Testis (tissue), 3 donors: Measurements from ENCODE around the gene OTULINL. TPM values are rescaled to one million over a fixed set of nuclear protein-coding genes. Genes with fewer than 3 reads are reported as not detected.

Experiments
- DNase-seq: peaks from one replicate; pipeline ENCODE4 v3.0.0-alpha.2; 2019
- H3K27ac ChIP-seq, 2 donors: fragments of 200-600 bp; sonication (generic); one replicate each; pipeline ENCODE4 v1.5.1; 2019
- H3K27me3 ChIP-seq: fragments of 200-600 bp; sonication (generic); one replicate; pipeline ENCODE4 v1.5.1; 2019
- H3K36me3 ChIP-seq: fragments of 200-600 bp; sonication (generic); one replicate; pipeline ENCODE4 v1.5.1; 2017; ENCODE audit warnings: low read depth; ENCODE audit errors: missing control alignments
- H3K4me1 ChIP-seq: fragments of 200-600 bp; sonication (generic); one replicate; pipeline ENCODE4 v1.5.1; 2019
- H3K4me3 ChIP-seq, 2 donors: fragments of 200-600 bp; sonication (generic); one replicate each; pipeline ENCODE4 v1.5.1; 2017 to 2019
- H3K9me3 ChIP-seq: fragments of 200-600 bp; sonication (generic); one replicate; pipeline ENCODE4 v1.5.1; 2017
- CTCF ChIP-seq, 3 experiments: fragments of 450-650 bp in 2 of 3; fragments of 200-600 bp in 1 of 3; sonication (generic) in 1 of 3; IDR thresholded peaks; one replicate each; pipeline ENCODE4 v1.5.1; 2016 to 2019; ENCODE audit warnings: antibody characterized with exemption in 3 of 3, mild to moderate bottlenecking in 2 of 3, moderate library complexity in 1 of 3
- POLR2A ChIP-seq: fragments of 450-650 bp; IDR thresholded peaks from one replicate; pipeline ENCODE4 v1.6.1; 2017; ENCODE audit warnings: antibody characterized with exemption, mild to moderate bottlenecking, moderate library complexity
- WGBS, 2 donors: methylation state at CpG; one replicate each; pipeline ENCODE4 v1.1.5; 2018; 5-methylcytosine and 5-hydroxymethylcytosine counted together
- intact Hi-C: fragments of 100-400 bp; cut with DNase I; formaldehyde crosslinking; loops from one replicate; pipeline ENCODE4 v1.15.1; 2023; ENCODE audit warnings: low total_unique reads
- polyA plus RNA-seq: library from polyadenylated mRNA; stranded (reverse); fragments of 350-450 nt; fragmentation: Illumina TruSeq; extraction: RNeasy Lipid Tissue Mini Kit (QIAGEN cat#74804); gene quantifications from one replicate; pipeline ENCODE4 v1.2.3, GENCODE V29; 2014; ENCODE audit warnings: low read depth, low replicate concordance; ENCODE audit not compliant: insufficient read depth
- total RNA-seq, 2 donors: library from RNA; depleted of rRNA; stranded (reverse); fragments of >200 nt; gene quantifications; one replicate each; pipeline ENCODE4 v1.2.3, GENCODE V29; 2016

OTULINL gene
- total and polyA plus RNA-seq, 3 donors from 2014 or later: 10.2 to 11.3 (median 10.5) TPM

GRCh38 chr5:14584848-14585247, 3.3 kb downstream of the OTULINL start:
- TF ChIP-seq CTCF (IDR thresholded peaks at IDR 0.05) (no peak), POLR2A (no peak)
- WGBS, 2 donors: 80 to 89% methylated on average over 7 of the region's 7 CpGs
- DNase-seq: no peak
- intact Hi-C loops: no loop called here
- Histone ChIP-seq H3K4me1 (no peaks in the 10 kb centered on the region), H3K4me3 (no peak overlapping the region), H3K27ac (no peak overlapping the region), H3K27me3 (no peaks in the 10 kb centered on the region), H3K9me3 (no peaks in the 10 kb centered on the region), H3K36me3 (no peaks in the 10 kb centered on the region)

GRCh38 chr5:14587150-14587549, 5.6 kb downstream of the OTULINL start:
- Histone ChIP-seq H3K4me3 (no peak overlapping the region), H3K4me1 (no peaks in the 10 kb centered on the region), H3K27me3 (no peaks in the 10 kb centered on the region), H3K9me3 (no peaks in the 10 kb centered on the region), H3K27ac (no peak overlapping the region), H3K36me3 (no peaks in the 10 kb centered on the region)
- 93 to 95% methylated on average over 6 of the region's 6 CpGs for WGBS, 2 donors
- TF ChIP-seq POLR2A: no peak
- DNase-seq: peak; percentile 32
- intact Hi-C loops: no loop called here

GRCh38 chr5:14588145-14588544, 6.6 kb downstream of the OTULINL start:
- H3K27ac ChIP-seq: no peak overlapping the region
- intact Hi-C loops: no loop called here

GRCh38 chr5:14588758-14589543, 7.4 kb downstream of the OTULINL start:
- H3K27ac ChIP-seq: no peak overlapping the region
- no peak for DNase-seq
- no peaks in the 10 kb centered on the region for H3K36me3 ChIP-seq
- H3K27me3 ChIP-seq: no peaks in the 10 kb centered on the region
- WGBS, 2 donors: 74 to 83% methylated on average over 10 of the region's 10 CpGs
- H3K4me3 ChIP-seq: no peak overlapping the region
- intact Hi-C loops: no loop called here
- H3K4me1 ChIP-seq: no peaks in the 10 kb centered on the region
- H3K9me3 ChIP-seq: no peaks in the 10 kb centered on the region
- TF ChIP-seq CTCF (IDR thresholded peaks at IDR 0.05) (no peak), POLR2A (no peak)

More at GRCh38 chr5:14588145-14588544, 6.6 kb downstream of the OTULINL start:
- Histone ChIP-seq H3K9me3 (no peaks in the 10 kb centered on the region), H3K4me1 (no peaks in the 10 kb centered on the region), H3K36me3 (no peaks in the 10 kb centered on the region), H3K27me3 (no peaks in the 10 kb centered on the region), H3K4me3 (no peak overlapping the region)
- TF ChIP-seq POLR2A (no peak), CTCF (IDR thresholded peaks at IDR 0.05) (no peak)
- no peak for DNase-seq
- WGBS, 2 donors: 79 to 84% methylated on average over 2 of the region's 2 CpGs

GRCh38 chr5:14590949-14591348, 9.4 kb downstream of the OTULINL start:
- no peaks in the 10 kb centered on the region for H3K9me3 ChIP-seq
- no peak for DNase-seq
- intact Hi-C loops: no loop called here
- 77 to 95% methylated on average over 2 of the region's 2 CpGs for WGBS, 2 donors
- no peaks in the 10 kb centered on the region for H3K4me1 ChIP-seq
- no peak for TF ChIP-seq POLR2A
- TF ChIP-seq CTCF (IDR thresholded peaks at IDR 0.05): no peak
- H3K27me3 ChIP-seq: no peaks in the 10 kb centered on the region
- no peak overlapping the region for H3K27ac ChIP-seq
- no peaks in the 10 kb centered on the region for H3K36me3 ChIP-seq
- no peak overlapping the region for H3K4me3 ChIP-seq
